ENCODE results near the gene CD27.
"Not testable (repeated sequence)": the region's sequence is repeated elsewhere in the genome, so short reads cannot be mapped to it uniquely, and the experiment has no call there.

GRCh38 chr12:6467571-6468282 is 23.0 kb downstream of the CD27 start:
- not testable (repeated sequence) for TF ChIP-seq POLR2AphosphoS5, POLR2A (IDR thresholded peaks at IDR 0.05)
- TF ChIP-seq, protein P1, sequence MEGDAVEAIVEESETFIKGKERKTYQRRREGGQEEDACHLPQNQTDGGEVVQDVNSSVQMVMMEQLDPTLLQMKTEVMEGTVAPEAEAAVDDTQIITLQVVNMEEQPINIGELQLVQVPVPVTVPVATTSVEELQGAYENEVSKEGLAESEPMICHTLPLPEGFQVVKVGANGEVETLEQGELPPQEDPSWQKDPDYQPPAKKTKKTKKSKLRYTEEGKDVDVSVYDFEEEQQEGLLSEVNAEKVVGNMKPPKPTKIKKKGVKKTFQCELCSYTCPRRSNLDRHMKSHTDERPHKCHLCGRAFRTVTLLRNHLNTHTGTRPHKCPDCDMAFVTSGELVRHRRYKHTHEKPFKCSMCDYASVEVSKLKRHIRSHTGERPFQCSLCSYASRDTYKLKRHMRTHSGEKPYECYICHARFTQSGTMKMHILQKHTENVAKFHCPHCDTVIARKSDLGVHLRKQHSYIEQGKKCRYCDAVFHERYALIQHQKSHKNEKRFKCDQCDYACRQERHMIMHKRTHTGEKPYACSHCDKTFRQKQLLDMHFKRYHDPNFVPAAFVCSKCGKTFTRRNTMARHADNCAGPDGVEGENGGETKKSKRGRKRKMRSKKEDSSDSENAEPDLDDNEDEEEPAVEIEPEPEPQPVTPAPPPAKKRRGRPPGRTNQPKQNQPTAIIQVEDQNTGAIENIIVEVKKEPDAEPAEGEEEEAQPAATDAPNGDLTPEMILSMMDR (IDR thresholded peaks at IDR 0.05 in 8 of 11, conservative IDR thresholded peaks at IDR 0.05 in 3 of 11): not testable (repeated sequence)

Data from spleen (tissue), 7 donors.